Measurements from ENCODE around the gene G0S2.

DNA sequence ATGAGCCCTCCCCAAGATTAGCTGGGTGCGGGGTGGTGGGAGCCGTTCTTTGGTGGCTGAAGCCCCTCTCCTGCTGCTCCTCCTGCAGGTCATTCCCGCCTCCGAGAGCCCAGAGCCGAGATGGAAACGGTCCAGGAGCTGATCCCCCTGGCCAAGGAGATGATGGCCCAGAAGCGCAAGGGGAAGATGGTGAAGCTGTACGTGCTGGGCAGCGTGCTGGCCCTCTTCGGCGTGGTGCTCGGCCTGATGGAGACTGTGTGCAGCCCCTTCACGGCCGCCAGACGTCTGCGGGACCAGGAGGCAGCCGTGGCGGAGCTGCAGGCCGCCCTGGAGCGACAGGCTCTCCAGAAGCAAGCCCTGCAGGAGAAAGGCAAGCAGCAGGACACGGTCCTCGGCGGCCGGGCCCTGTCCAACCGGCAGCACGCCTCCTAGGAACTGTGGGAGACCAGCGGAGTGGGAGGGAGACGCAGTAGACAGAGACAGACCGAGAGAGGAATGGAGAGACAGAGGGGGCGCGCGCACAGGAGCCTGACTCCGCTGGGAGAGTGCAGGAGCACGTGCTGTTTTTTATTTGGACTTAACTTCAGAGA lies 448 bp downstream of the G0S2 start:
- TF ChIP-seq, protein P1, sequence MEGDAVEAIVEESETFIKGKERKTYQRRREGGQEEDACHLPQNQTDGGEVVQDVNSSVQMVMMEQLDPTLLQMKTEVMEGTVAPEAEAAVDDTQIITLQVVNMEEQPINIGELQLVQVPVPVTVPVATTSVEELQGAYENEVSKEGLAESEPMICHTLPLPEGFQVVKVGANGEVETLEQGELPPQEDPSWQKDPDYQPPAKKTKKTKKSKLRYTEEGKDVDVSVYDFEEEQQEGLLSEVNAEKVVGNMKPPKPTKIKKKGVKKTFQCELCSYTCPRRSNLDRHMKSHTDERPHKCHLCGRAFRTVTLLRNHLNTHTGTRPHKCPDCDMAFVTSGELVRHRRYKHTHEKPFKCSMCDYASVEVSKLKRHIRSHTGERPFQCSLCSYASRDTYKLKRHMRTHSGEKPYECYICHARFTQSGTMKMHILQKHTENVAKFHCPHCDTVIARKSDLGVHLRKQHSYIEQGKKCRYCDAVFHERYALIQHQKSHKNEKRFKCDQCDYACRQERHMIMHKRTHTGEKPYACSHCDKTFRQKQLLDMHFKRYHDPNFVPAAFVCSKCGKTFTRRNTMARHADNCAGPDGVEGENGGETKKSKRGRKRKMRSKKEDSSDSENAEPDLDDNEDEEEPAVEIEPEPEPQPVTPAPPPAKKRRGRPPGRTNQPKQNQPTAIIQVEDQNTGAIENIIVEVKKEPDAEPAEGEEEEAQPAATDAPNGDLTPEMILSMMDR (conservative IDR thresholded peaks at IDR 0.05; ENCODE audit: low read depth in 2 of 2) = 0 out of 4 replicates have a peak, but pooled peaks of 1 of the 2 experiments have one; percentile 2
- TF ChIP-seq, protein P2, sequence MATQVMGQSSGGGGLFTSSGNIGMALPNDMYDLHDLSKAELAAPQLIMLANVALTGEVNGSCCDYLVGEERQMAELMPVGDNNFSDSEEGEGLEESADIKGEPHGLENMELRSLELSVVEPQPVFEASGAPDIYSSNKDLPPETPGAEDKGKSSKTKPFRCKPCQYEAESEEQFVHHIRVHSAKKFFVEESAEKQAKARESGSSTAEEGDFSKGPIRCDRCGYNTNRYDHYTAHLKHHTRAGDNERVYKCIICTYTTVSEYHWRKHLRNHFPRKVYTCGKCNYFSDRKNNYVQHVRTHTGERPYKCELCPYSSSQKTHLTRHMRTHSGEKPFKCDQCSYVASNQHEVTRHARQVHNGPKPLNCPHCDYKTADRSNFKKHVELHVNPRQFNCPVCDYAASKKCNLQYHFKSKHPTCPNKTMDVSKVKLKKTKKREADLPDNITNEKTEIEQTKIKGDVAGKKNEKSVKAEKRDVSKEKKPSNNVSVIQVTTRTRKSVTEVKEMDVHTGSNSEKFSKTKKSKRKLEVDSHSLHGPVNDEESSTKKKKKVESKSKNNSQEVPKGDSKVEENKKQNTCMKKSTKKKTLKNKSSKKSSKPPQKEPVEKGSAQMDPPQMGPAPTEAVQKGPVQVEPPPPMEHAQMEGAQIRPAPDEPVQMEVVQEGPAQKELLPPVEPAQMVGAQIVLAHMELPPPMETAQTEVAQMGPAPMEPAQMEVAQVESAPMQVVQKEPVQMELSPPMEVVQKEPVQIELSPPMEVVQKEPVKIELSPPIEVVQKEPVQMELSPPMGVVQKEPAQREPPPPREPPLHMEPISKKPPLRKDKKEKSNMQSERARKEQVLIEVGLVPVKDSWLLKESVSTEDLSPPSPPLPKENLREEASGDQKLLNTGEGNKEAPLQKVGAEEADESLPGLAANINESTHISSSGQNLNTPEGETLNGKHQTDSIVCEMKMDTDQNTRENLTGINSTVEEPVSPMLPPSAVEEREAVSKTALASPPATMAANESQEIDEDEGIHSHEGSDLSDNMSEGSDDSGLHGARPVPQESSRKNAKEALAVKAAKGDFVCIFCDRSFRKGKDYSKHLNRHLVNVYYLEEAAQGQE (IDR thresholded peaks at IDR 0.05; ENCODE audit: unreplicated experiment) = no peak
- TF ChIP-seq EZH2 (IDR thresholded peaks at IDR 0.05; ENCODE audit: low read depth, unreplicated experiment) (peak; percentile 44), POLR2AphosphoS5 (IDR thresholded peaks at IDR 0.05; ENCODE audit: low read depth) (no peak), EZH2phosphoT487 (IDR thresholded peaks at IDR 0.05; ENCODE audit: unreplicated experiment) (no peak), CREB1 (CRISPR knock-in tag; IDR thresholded peaks at IDR 0.05; ENCODE audit: low read depth) (no peak)
